Ammon's horn (tissue), 1 donor: ENCODE measurements around the gene ACE2.
"Not testable (repeated sequence)": the region's sequence is repeated elsewhere in the genome, so short reads cannot be mapped to it uniquely, and the experiment has no call there.

Source experiments
- DNase-seq: peaks from one replicate; pipeline ENCODE4 v3.0.0-alpha.2; 2016; ENCODE audit warnings: low spot score

Gene ACE2

GRCh38 chrX:15600745-15601144 is at the start of gene ACE2:
ACE2 (minus strand) TSS chrX:15600960; CDS start chrX:15600911, 49 bp downstream.
- no peak for DNase-seq

- DNase-seq, result not testable (repeated sequence)
Measured at GRCh38 chrX:15647510-15647909, 46.8 kb upstream of the ACE2 start.

DNA sequence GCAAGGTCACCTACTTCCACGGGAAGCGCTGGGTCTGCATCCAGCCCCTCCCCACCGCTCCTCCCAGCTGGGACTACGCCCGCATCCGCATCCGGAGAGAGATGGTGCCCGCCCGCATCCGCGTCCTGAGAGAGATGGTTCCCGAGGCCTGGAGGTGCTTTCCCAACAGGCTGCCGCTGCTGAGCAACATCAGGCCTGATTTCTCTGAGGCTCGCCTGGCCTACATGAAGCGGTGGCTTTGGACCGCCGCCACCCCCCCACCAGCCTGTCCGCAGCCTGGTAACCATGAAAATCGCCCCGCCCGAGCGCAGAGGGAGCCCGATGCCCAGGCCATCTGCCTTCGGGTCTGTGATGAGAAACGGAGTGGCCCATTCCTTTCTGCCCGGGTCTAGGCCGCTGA is 45.8 kb upstream of the ACE2 start:
- no peak for DNase-seq

DNA sequence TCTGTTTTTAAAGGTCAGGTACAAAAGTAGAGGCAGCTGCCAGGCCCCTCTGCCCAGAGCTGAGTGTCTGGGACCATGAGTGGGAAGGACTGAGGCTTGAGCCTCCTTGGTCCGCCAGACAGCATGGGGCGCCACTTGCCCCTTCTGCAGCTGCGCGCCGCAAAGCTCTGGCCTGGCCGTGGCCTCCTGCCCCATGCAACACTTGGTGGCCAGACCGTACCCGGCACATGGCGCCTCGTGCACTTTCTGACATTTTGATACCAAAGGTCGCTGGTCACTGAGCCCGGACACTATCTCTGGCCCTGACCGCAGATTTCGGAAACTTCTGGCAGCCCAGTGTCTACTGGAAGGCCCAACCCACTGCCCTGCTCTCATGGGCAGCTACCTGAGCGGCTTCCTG is 45.3 kb upstream of the ACE2 start:
- DNase-seq, result no peak

DNA sequence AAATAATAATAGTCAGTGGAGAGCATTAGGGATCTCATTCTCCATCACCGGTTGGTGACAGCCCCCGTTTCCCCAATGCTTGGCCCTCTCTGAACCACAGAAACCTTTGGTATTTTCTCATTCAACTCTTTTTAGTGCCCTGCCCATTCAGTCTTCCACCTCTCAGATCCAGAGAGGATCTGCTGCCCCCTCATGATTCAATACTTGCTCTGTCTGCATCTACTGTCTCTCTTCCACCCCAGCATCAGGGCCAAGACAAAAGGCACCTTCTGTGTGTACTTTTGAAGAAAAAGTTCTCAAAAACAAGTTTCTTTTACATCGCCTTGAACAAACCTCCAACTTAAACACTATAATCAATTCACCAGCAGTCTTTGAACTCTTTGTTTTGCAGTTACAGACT is 44.5 kb upstream of the ACE2 start:
- no peak for DNase-seq

GRCh38 chrX:15644560-15644872 is 43.8 kb upstream of the ACE2 start:
- DNase-seq, result no peak

DNA sequence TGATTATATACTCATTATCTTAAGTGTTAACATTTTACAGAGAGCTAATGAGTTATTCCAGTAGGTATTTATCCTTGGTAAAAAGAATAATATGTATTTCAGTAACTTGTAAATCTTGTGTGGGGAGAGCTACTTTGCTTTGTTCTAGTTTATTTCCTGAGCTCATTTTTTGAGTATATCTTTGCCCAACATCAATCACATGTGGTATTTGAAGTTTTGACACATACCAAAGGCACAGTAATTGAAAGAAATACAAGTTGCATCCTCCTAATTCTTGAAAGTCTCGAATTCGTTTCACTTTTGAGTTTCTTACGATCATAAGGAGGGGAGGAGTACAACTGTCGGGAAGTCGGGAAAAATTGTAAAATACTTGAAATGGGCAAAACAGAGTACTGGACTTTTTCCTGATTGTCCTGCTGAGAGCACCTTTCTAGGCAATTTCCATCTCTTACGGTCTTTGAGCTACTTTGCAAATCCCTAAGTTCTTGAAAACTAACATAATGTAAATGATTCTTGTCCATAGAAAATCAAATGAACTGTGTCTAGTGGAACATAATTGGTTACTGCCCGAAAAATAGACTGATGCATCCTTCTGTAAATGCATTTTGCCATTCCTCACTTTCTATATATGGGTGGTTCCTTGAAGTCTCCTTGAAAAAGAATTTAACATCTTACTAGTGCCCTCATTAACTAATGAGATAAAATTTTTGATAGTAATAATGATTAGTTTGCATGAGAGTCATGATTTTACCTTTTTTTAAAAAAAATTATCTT is 43.2 kb upstream of the ACE2 start:
- no peak for DNase-seq

DNA sequence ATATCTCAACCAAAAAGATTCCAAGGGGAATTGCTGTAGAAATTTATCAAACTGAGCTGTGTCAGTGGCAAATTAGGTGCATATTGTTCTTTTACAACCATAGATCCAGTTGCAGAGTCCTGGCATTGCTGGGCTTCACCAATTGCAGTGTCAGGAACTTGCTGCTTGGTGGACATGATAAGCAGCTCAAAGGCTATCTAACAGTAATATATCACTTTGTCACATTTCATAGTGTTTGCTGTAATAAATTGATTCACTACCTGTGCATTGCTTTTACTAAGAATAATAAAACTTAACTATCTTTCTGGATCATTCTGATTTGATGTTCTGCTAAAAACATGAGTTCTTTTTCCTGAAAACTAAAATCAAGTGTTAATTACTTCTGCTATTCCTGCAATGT is 30.9 kb upstream of the ACE2 start:
- DNase-seq, result no peak

- DNase-seq, result no peak
Measured at GRCh38 chrX:15623054-15623453, 22.3 kb upstream of the ACE2 start.

DNA sequence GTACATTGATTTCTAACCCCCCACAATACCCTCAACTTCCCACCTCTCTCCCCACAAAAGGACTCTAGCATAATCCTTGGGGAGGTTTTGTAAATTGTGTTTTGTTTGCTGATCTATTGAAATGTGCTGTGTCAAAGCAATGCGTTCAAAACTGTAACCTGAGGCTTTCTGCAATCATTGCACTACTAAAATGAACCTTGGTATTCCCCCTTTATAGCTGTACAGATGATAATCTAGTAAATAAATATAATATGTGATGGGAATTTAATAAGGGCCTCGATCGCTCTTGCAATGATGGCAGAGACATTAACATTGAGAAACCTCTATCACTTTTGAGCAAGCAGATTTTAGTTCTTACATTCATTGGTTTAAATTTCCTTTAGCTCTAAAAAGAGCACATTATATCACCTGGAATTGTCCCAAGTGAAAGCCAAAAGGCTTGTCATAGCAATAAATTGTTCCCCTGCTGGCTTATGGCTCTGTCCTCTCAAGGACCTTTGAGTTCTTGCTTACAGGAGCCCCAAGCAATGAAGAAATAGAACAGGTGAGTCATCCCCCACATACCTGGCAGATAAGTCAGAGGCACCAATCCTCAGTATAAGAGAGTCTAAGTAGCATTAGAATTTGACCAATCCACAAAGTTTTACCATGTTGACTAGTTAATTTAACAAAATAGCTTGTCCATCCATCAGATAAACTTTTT is 18.4 kb upstream of the ACE2 start:
- DNase-seq, result no peak

DNA sequence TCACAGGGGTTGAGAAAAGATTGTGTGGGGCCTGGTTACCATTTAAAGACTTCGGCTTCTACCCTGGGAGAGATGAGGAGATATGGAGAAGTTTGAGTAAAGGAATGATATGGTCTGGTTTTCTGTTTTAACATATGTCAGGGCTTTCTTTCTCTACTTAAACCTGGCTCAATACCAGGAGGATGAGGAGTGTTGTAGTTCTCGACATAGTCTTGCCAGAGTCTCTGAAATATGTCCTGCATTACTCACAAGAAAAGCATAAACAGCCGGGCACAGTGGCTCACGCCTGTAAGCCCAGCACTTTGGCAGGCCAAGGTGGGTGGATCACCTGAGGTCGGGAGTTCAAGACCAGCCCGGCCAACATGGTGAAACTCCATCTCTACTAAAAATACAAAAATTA is 16.4 kb upstream of the ACE2 start:
- DNase-seq, result no peak

DNA sequence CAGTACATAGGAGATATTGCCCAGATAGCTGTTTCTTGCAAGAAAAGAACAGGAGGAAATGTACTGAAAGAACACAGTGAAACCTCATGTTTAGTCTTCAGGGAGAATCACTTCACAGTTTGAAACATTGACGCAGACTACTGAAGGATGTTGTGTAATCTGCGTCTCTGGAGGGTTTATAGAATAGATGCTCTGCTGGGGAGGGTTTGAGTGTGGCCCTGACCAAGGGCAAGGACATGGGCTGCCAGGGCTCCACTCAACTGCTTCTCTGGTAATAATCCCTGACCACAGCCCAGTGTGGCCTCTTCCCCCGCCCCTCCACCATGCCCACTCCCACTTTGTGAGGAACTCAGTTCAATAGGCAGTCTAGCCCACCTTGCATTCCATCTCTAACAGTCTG is 15.8 kb upstream of the ACE2 start:
- DNase-seq, result no peak

- DNase-seq, result no peak
Measured at GRCh38 chrX:15607067-15607466, 6.3 kb upstream of the ACE2 start.

GRCh38 chrX:15606136-15606535 is 5.4 kb upstream of the ACE2 start:
- no peak for DNase-seq

GRCh38 chrX:15605226-15605625 is 4.5 kb upstream of the ACE2 start:
- no peak for DNase-seq

DNA sequence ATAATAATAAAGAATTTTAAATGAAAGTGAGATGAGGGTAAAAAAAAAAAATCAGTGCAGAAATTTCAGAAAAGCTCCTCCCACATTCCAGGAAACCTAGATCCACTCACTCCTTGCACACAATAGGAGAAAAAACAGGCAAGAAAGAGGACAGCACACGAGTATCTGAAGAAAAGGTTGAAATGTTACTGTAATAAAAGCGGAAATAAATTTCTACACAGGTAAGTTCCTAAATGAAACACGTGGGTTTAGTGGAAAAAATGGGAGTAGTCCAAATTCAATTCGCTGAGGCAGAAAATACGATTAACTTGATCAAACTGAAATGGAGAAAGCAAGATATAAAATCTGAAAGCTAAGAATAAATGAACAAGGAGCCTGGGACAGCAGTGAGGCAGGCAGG is 2.0 kb upstream of the ACE2 start:
- DNase-seq, result no peak

DNA sequence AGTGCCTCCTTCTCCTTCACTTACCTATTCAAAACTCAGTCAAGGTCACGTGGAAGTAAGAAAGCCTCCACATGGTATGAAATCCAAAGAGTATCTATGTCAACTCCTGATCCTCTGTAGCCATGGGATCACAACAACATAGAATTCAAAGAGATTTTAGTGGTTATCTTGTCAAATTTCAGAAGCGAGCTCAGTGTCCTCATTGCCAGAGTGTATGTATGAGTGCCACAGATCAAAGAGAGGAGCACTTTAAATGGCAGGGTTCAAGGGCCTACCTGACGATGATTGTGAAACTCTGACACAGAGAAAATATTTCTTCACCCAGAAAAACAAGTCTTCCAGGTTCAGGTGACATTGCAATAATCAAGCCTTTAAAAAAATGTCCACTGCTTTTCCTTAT is 1.2 kb upstream of the ACE2 start:
- DNase-seq, result no peak

DNA sequence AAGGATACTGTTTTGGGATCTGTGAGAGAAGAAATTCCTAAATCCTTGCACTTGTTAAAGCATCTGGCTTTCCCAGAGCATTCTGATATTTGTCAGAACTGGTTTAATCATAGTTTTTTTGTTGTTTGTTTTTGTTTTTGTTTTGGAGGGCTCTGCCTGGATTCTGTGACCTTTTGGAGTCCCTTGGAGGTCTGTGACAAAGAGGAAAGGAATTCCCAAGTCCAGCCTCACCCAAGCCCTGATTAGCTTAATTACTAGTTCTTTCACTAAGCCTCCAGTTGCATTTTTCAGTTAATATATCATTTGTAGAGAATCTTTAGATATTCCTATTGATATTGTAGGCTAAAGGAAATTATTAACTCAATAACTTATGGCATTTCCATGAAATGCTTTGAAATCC is 711 bp downstream of the ACE2 start:
- DNase-seq, result no peak

- no peak for DNase-seq
Measured at GRCh38 chrX:15599461-15599860, 1.3 kb downstream of the ACE2 start.

- DNase-seq, result no peak
Measured at GRCh38 chrX:15598026-15598425, 2.7 kb downstream of the ACE2 start.

GRCh38 chrX:15594371-15594770 is 6.4 kb downstream of the ACE2 start:
- no peak for DNase-seq

DNA sequence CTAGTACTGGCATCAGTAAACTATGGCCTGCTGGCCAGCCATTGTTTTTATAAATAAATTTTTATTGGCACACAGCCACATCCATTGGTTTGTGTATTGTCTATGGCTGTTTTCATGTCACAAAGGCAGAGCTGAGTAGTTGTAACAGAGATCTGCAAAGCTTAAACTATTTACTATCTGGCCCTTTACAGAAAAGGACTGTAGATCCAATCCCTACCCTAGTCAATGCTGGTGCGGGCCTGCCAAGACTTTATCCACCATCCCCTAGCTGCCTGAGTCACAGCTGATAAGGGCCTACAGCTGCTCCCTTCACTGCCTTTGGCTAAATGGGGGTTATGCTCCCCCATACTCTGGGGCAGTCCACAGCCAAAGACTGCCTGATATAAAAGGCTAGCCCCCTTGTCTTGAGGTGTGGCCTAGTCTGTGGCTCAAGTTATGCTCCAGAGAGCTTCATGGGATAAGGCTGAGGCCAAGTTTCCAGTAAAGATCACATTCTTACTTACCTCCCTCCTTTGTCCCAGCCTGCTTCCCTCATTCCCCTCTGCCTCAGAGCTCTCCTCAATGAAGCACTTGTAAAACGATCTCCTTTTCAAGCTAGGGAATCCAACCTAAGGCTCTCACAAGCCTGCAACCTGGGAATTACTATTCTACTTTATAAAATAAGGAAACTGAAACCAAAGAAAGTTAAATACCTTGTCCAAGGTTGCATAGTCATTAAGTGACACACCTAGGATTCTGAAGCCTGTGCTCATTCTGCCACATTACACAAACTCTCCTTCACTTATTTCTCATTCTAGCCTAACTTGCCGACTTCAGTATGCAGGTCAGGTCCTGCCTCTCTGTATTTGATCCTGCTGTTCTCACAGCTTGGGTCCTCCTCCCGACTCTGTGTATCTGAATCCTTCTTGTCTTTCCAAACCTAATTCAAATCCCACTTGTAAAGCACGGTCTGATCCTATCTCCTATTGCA is 20.7 kb downstream of the ACE2 start:
- no peak for DNase-seq

DNA sequence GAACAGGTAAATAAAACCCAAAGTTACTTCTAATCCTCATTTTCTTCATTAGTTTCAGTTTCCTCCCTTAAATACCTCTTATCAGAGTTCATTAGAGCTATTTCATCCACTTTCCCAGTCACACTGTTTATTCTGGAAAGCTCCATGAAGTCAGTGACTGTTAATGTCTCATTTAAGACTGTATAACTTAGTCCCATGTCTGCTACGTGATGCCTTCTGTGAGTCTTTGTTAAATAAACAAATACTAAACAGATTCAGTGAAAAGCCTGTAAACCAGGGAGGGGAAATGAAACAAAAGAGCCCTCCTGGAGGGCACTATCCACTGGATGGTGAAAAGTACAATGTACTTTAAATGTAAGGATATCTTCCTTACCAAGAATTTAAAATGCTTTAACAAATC is 24.7 kb downstream of the ACE2 start:
- DNase-seq, result no peak
